Gastrocnemius medialis (tissue), 4 donors: ENCODE measurements around the gene ANXA4. TPM values are rescaled to one million over a fixed set of nuclear protein-coding genes. Genes with fewer than 3 reads are reported as not detected.
"Not testable (repeated sequence)": the region's sequence is repeated elsewhere in the genome, so short reads cannot be mapped to it uniquely, and the experiment has no call there.

Source experiments
- ATAC-seq, 2 donors: fragments of 150-250 bp; one replicate each; pipeline ENCODE4 v1.9.1; 2016
- DNase-seq, 2 donors: peaks; one replicate each; pipeline ENCODE4 v3.0.0-alpha.2; 2019
- H3K27ac ChIP-seq, 4 donors: fragments of 200-600 bp; sonication (generic); 1 replicate in 1 of 4; 2 replicates in 3 of 4; pipeline ENCODE4 v1.5.1; 2016 to 2018; ENCODE audit warnings: mild to moderate bottlenecking in 2 of 4, moderate library complexity in 1 of 4
- H3K27me3 ChIP-seq, 3 donors: fragments of 200-600 bp; sonication (generic) in 2 of 3; 1 replicate in 1 of 3; 2 replicates in 2 of 3; pipeline versions ENCODE4 v1.5.1 to v1.6.0; 2016 to 2019; ENCODE audit warnings: mild to moderate bottlenecking in 1 of 3, moderate library complexity in 1 of 3
- H3K36me3 ChIP-seq, 2 donors: fragments of 200-600 bp; sonication (generic) in 1 of 2; one replicate each; pipeline ENCODE4 v1.5.1; 2017 to 2018
- H3K4me1 ChIP-seq, 2 donors: fragments of 200-600 bp; sonication (generic) in 1 of 2; one replicate each; pipeline ENCODE4 v1.5.1; 2016 to 2017; ENCODE audit warnings: mild to moderate bottlenecking in 2 of 2
- H3K4me3 ChIP-seq, 4 donors: fragments of 200-600 bp; sonication (generic) in 3 of 4; 1 replicate in 1 of 4; 2 replicates in 3 of 4; pipeline ENCODE4 v1.5.1; 2016 to 2019; ENCODE audit warnings: mild to moderate bottlenecking in 2 of 4
- H3K9me3 ChIP-seq, 3 donors: fragments of 200-600 bp; sonication (generic) in 2 of 3; 1 replicate in 1 of 3; 2 replicates in 2 of 3; pipeline ENCODE4 v1.5.1; 2016 to 2019
- POLR2A ChIP-seq, 2 donors: fragments of 450-650 bp; IDR thresholded peaks; one replicate each; pipeline ENCODE4 v1.6.1; 2017; ENCODE audit warnings: antibody characterized with exemption in 2 of 2, mild to moderate bottlenecking in 2 of 2, moderate library complexity in 2 of 2
- in situ Hi-C, 4 donors: fragments of 200-750 bp; cut with MboI; loops; one replicate each; pipeline versions ENCODE4 v1.15.0 to v1.8.0; 2017; ENCODE audit warnings: low sequenced_read_pairs in 4 of 4
- intact Hi-C: fragments of 100-400 bp; cut with DNase I; formaldehyde crosslinking; loops from one replicate; pipeline ENCODE4 v1.15.1; 2023; ENCODE audit warnings: low total_unique reads
- total RNA-seq, 4 donors: library from RNA; depleted of rRNA; stranded (reverse); fragments of >200 nt; gene quantifications; one replicate each; pipeline versions ENCODE4 v1.1.0 to v1.2.3, GENCODE V29; 2016
- TF ChIP-seq, protein P1 (sequence below), 5 experiments: fragments of 450-650 bp in 3 of 5; fragments of 200-600 bp in 2 of 5; sonication (generic) in 2 of 5; IDR thresholded peaks in 4 of 5; conservative IDR thresholded peaks in 1 of 5; 1 replicate in 4 of 5; 2 replicates in 1 of 5; pipeline ENCODE4 v1.5.1; 2016 to 2019; ENCODE audit warnings: antibody characterized with exemption in 5 of 5, mild to moderate bottlenecking in 3 of 5, moderate library complexity in 3 of 5

The ANXA4 gene
- total RNA-seq, 4 donors from 2014 or later, result 10.7 to 17.0 (median 15.8) TPM

DNA sequence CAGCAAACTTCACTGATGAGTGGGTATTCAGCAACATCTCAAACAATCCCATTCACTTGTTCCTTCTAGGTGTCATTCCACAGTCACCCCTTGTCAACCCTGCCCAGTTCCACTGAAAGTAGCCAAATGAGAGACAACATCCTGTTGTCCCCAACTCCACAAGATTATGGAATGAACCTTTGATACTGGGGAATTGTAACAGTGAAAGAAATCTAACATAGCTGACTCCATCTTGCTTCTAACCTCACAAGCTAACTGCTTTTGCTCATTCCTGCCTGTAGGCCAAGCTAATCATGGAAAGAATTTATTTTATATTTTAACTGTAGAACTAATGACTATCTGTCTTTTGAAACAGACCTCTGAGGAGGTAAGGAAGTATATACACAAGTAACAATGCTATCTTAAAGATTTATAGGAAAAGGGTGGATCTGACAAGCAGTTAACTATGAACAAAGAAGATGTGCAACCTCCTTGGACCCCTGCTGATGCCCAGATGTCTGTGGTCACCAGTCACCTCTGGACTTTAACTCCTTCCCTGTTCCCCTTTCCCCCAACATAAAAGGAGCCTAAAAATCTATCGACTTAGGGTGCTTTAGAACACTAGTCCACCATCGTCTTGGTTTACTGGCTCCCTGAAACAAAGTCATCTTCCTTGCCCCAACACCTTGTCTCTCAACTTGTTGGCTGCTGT is 6.9 kb upstream of the ANXA4 start:
- TF ChIP-seq, protein P1, sequence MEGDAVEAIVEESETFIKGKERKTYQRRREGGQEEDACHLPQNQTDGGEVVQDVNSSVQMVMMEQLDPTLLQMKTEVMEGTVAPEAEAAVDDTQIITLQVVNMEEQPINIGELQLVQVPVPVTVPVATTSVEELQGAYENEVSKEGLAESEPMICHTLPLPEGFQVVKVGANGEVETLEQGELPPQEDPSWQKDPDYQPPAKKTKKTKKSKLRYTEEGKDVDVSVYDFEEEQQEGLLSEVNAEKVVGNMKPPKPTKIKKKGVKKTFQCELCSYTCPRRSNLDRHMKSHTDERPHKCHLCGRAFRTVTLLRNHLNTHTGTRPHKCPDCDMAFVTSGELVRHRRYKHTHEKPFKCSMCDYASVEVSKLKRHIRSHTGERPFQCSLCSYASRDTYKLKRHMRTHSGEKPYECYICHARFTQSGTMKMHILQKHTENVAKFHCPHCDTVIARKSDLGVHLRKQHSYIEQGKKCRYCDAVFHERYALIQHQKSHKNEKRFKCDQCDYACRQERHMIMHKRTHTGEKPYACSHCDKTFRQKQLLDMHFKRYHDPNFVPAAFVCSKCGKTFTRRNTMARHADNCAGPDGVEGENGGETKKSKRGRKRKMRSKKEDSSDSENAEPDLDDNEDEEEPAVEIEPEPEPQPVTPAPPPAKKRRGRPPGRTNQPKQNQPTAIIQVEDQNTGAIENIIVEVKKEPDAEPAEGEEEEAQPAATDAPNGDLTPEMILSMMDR (IDR thresholded peaks at IDR 0.05 in 4 of 5, conservative IDR thresholded peaks at IDR 0.05 in 1 of 5), result no peak
- no peak for TF ChIP-seq POLR2A (IDR thresholded peaks at IDR 0.05)
- no peaks in the 10 kb centered on the region for H3K4me1 ChIP-seq
- no peaks in the 10 kb centered on the region for H3K27me3 ChIP-seq
- in situ Hi-C loops (no loop called here), intact Hi-C loops (no loop called here)
- no peak overlapping the region for H3K27ac ChIP-seq
- H3K9me3 ChIP-seq, result no peaks in the 10 kb centered on the region
- H3K36me3 ChIP-seq, result no peaks in the 10 kb centered on the region
- DNase-seq, result no peak
- no peak overlapping the region for H3K4me3 ChIP-seq
- ATAC-seq, result no peak

DNA sequence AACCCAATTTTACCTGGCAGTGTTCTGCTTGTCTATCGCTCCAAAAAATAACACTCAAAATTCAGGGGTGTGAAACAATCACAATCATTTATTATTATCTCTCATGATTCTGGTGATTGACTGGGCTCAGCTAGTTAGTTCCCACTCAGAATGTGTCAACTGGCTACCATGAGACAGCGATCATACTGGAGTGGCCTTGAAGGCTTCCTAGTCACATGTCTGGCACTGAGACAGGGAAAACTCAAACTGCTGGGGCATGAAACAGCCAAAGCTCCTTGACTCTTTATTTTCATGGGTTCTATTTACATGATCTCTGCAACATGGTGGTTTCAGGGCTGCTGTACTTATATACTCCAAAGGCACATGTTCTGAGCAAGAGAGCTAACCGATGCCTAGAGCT is 6.2 kb upstream of the ANXA4 start:
- Histone ChIP-seq H3K4me1 (peaks cover 1 to 3% of the 10 kb centered on the region in 2 donors), H3K9me3 (no peaks in the 10 kb centered on the region), H3K27me3 (no peaks in the 10 kb centered on the region), H3K4me3 (no peak overlapping the region), H3K27ac (no peak overlapping the region), H3K36me3 (no peaks in the 10 kb centered on the region)
- intact Hi-C loops (no loop called here), in situ Hi-C loops (no loop called here)
- TF ChIP-seq POLR2A (IDR thresholded peaks at IDR 0.05), result no peak
- TF ChIP-seq, protein P1 (IDR thresholded peaks at IDR 0.05 in 4 of 5, conservative IDR thresholded peaks at IDR 0.05 in 1 of 5), result no peak
- ATAC-seq, result no peak
- DNase-seq, result no peak

DNA sequence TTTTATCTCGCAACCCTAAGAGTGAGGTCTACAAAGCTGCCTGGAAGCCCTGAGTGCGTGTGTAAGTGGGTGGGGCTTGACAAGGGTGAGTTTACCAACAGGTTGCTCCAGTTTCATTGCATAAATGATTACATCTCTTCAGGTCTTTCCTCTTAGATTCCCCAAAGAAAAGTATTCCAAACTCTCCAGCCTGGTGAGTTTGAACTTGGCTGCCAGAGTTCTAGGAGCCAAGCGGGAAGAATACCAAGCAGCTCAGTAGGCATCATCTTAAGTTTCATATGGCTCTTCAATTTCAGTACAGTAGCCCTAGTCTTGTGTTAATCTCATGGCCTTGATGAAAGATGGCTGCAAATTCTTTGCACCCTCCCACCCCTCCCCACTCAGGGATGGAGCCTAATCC is 3.8 kb upstream of the ANXA4 start:
- H3K9me3 ChIP-seq, ATAC-seq, intact Hi-C loops, H3K27ac ChIP-seq, H3K4me3 ChIP-seq, DNase-seq, H3K27me3 ChIP-seq, H3K36me3 ChIP-seq, in situ Hi-C loops: not testable (repeated sequence)
- H3K4me1 ChIP-seq, result peaks cover 14% of the 10 kb centered on the region in 2 donors

DNA sequence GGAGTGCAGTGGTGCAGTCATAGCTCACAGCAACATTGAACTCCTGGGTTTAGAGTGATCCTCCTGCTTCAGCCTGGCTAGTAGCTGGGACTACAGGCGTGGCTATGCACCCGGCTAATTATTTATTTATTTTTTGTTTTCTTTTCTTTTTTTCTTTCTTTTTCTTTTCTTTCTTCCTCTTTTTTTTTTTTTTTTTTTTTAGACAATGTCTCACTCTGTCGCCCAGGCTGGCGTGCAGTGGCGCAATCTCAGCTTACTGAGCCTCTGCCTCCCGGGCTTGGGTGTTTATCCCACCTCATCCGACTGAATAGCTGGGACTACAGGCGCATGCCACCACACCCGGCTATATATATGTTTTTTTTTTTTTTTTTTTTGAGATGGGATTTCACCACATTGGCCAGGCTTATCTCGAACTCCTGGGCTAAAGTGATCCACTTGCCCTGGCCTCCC is 1.4 kb upstream of the ANXA4 start:
- TF ChIP-seq POLR2A (IDR thresholded peaks at IDR 0.05), result no peak
- TF ChIP-seq, protein P1 (IDR thresholded peaks at IDR 0.05 in 4 of 5, conservative IDR thresholded peaks at IDR 0.05 in 1 of 5), result no peak
- in situ Hi-C loops (no loop called here), intact Hi-C loops (loop anchor here (5.0 to 10.0 kb wide), 4 partner anchors 37 to 517 kb away; partner anchors contain the start of genes MXD1 and PCYOX1)
- Histone ChIP-seq H3K27ac (peak overlapping the region; percentile 84 to 98 (median 92)), H3K4me3 (peak overlapping the region; percentile 73 to 96 (median 88)), H3K9me3 (no peaks in the 10 kb centered on the region), H3K4me1 (peaks cover 14 to 19% of the 10 kb centered on the region in 2 donors), H3K27me3 (no peaks in the 10 kb centered on the region), H3K36me3 (no peaks in the 10 kb centered on the region)
- DNase-seq (no peak), ATAC-seq (no peak)

DNA sequence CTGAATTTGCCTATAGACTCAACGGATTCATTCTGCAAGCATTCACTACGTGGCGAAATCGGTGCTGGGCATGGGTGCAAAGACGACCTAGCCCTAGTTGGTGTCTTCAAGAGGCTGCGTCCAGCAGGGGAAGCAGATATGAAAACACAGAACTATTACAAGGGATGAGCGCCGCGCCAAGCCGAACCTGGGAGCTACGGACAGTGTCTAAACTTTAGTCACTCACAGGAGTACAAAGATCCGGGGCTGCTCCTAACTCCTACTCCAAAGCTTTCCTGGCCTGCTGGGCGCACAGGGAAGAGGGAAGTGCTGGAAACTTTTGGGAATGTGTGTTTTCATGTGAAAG is 732 bp upstream of the ANXA4 start:
- ATAC-seq, result peak; percentile 72 to 78
- peak; percentile 61 to 80 for DNase-seq
- intact Hi-C loops (loop anchor here (5.0 to 10.0 kb wide), 4 partner anchors 36 to 516 kb away; partner anchors contain the start of genes MXD1 and PCYOX1), in situ Hi-C loops (no loop called here)
- no peaks in the 10 kb centered on the region for H3K9me3 ChIP-seq
- peak overlapping the region; percentile 84 to 98 (median 92) for H3K27ac ChIP-seq
- TF ChIP-seq, protein P1 (IDR thresholded peaks at IDR 0.05 in 4 of 5, conservative IDR thresholded peaks at IDR 0.05 in 1 of 5), result peak in 3 of 5 experiments; percentile 23 to 42 (median 29)
- no peak for TF ChIP-seq POLR2A (IDR thresholded peaks at IDR 0.05)
- H3K4me3 ChIP-seq, result peak overlapping the region; percentile 73 to 96 (median 88)
- no peaks in the 10 kb centered on the region for H3K36me3 ChIP-seq
- no peaks in the 10 kb centered on the region for H3K27me3 ChIP-seq
- H3K4me1 ChIP-seq, result peaks cover 14 to 19% of the 10 kb centered on the region in 2 donors
